ENCODE measurements around the gene THOC7.

THOC7 gene

GRCh38 chr3:63863150-63864007 is at the start of gene THOC7, which contains the start of gene ATXN7:
Gene THOC7 (minus strand): TSS chr3:63863805. CDS start chr3:63863790, 15 bp downstream.
Gene ATXN7 (plus strand): TSS chr3:63863867. CDS start chr3:63912599, 48,732 bp downstream.
- DNase-seq, result peak; percentile 59

- DNase-seq, result no peak
These were observed 49.4 kb upstream of the THOC7 start for GRCh38 chr3:63912768-63913588.

- DNase-seq, result peak; percentile 86
These were observed 48.5 kb upstream of the THOC7 start, which contains the start of gene SCAANT1 for GRCh38 chr3:63911873-63912767. Gene SCAANT1 (minus strand): TSS chr3:63912383.

- DNase-seq, result no peak
These were observed 47.9 kb upstream of the THOC7 start for GRCh38 chr3:63911509-63911872.

- DNase-seq, result no peak
These were observed 47.3 kb upstream of the THOC7 start for GRCh38 chr3:63910891-63911290.

GRCh38 chr3:63910001-63910400 is 46.4 kb upstream of the THOC7 start:
- DNase-seq, result no peak

GRCh38 chr3:63909431-63909830 is 45.8 kb upstream of the THOC7 start:
- DNase-seq, result no peak

- DNase-seq, result no peak
These were observed 45.2 kb upstream of the THOC7 start for GRCh38 chr3:63908776-63909175.

GRCh38 chr3:63908081-63908736 is 44.6 kb upstream of the THOC7 start:
- DNase-seq, result no peak

GRCh38 chr3:63905731-63906620 is 42.4 kb upstream of the THOC7 start:
- DNase-seq, result no peak

- peak; percentile 30 for DNase-seq
These were observed 36.9 kb upstream of the THOC7 start for GRCh38 chr3:63900459-63900858.

- DNase-seq, result no peak
These were observed 36.4 kb upstream of the THOC7 start for GRCh38 chr3:63900010-63900409.

- no peak for DNase-seq
These were observed 32.9 kb upstream of the THOC7 start for GRCh38 chr3:63896332-63897030.

GRCh38 chr3:63895422-63896189 is 32.0 kb upstream of the THOC7 start:
- no peak for DNase-seq

- DNase-seq, result no peak
These were observed 29.3 kb upstream of the THOC7 start for GRCh38 chr3:63892773-63893352.

- no peak for DNase-seq
These were observed 27.9 kb upstream of the THOC7 start for GRCh38 chr3:63891518-63891917.

GRCh38 chr3:63886858-63887257 is 23.3 kb upstream of the THOC7 start:
- DNase-seq, result no peak

GRCh38 chr3:63880653-63881052 is 17.0 kb upstream of the THOC7 start:
- DNase-seq, result no peak

- no peak for DNase-seq
These were observed 14.9 kb upstream of the THOC7 start for GRCh38 chr3:63878394-63879060.
